ENCODE data around the gene FGFBP3.

Gene FGFBP3, protein sequence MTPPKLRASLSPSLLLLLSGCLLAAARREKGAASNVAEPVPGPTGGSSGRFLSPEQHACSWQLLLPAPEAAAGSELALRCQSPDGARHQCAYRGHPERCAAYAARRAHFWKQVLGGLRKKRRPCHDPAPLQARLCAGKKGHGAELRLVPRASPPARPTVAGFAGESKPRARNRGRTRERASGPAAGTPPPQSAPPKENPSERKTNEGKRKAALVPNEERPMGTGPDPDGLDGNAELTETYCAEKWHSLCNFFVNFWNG
- 1.3 to 2.0 reads per million in 2 experiments for total RNA-seq

DNA sequence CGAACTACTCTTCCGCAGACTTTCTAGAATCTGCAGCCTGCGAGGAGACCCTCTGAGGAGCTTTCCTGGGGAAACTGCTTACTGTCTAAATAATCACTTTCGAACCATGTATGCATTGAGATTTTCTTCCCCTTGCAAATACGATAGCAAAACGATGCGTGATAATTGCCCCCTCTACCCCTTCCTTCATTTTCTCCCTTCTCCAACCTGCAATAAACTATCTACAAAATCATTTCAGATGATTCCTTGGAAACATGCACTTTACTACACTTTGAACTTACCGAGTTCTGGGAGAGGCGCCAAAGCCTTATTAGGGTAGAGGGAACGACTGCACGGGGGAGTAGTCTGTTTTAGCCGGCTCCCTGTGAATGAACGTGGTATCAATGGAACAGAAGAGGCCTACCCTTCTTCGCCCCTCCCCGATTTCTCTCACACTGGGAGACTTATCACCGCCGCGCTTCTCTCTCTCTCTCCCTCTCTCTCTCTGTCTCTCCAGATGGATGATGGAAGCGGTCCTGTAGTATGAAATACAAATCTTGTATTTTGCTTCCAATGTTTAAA lies at the start of gene FGFBP3:
TSS of gene FGFBP3 (minus strand) at position 370 of the 561 bp plus-strand sequence. CDS start 517 bp downstream, outside the sequence.
- no peak for DNase-seq (ENCODE audit: low read depth)

DNA sequence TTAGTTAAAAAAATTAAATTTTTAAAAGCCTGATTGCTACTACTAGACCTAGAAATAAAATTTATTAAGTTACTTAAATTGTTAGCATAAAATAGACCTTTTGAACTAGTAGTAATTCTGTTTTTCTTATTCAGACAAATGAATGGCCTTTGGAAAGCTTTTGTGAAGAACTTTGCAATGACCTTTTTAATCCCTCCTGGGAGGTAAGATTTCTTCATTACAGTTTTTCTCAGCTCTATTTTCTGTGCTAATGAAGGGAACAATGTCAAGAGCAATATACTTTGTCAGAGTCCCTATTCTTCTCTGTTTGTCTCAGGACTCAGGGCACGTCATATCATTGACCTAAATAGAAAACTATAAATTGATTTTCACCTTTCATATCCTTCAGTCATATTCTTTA lies 47.8 kb upstream of the FGFBP3 start:
- no peak for DNase-seq (ENCODE audit: low read depth)

DNA sequence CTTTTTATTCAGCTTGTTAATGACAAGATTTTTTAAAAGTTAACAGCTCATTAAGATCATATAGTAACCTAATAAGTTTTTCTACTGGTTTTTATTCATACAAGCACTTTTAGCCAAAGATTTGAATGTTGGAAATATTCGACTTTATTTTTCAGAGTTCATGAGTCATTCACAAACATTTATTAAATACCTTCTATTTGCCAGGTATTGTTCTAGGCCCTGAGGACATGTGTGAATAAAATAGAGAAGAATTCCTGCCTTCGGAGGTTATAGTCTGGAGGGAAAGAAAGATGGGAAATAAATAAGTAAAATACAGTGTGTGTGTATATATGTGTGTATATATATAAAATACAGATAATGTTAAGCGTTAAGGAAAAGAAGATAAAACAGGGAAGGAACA lies 45.8 kb upstream of the FGFBP3 start:
- DNase-seq (ENCODE audit: low read depth), result no peak

DNA sequence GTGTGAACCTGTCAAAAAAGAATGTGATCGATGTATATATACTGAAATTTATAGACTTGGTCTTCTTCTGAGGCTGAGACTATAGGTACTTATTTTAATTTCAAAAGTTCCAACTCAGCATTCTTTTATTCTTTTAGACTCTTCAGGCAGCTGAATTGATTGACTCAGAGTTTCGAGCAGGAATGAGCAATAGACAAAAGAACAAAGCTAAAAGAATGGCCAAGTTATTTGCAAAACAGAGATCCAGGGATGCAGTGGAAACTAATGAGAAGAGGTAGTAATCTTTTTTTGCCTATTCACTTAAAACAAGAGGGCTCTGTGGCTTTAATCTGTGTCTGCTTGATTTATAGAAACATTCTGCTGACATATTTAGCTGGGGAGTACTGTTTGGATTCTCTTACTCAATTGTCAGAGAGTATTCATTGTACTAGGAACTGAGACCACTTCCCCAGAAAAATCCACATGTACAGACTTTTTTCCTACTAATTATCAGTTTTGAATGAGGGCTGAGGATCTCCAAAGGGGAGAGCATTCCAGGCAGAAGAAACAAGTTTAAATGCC lies 44.4 kb upstream of the FGFBP3 start:
- DNase-seq (ENCODE audit: low read depth), result no peak

DNA sequence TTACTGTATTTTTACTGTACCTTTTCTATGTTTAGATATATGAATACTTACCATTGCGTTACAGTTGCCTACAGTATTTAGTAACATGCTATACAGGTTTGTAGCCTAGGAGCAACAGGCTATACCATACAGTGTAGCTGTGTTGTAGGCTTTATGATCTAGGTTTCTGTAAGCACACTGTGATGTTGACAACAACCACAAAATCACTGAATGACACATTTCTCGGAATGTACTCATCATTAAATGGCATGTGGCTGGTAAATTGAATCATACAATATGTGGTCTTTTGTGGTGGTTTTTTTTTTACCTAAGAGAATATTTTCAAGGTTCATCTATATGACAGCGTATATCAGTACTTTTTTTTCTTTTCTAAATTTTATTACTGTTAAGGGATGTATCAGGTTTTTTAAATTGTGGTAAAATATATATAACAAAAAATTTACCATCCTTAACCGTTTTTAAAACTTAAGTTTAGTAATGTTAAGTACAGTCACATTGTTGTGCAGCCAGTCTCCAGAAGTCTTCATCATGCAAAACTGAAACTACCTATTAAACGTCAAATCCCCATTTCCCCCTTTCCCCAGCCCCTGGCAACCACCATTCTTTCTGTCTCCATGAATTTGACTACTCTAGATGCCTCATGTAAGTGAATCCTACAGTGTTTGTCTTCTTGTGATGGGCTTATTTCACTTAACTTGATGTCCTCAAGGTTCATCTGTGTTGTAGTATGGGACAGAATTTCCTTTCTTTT lies 35.8 kb upstream of the FGFBP3 start:
- DNase-seq (ENCODE audit: low read depth), result no peak

DNA sequence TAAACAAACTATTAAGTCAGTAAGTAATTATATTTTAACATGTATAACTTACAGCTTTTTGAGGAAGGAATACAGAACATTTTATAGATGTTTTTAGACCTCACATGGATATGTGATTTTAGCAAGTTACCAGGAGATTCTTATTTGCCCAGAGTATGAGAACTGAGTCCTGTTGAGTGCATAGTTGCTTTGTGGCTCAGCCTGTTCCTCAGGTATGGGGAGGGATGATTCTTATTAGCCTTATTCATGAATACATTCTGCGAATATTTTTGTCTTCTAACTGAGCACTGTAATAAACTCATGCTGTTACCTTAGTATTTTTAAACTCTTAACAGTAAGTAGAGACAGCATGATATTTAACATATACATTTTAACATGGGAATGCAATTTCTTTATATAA lies 32.1 kb upstream of the FGFBP3 start:
- DNase-seq (ENCODE audit: low read depth), result no peak

DNA sequence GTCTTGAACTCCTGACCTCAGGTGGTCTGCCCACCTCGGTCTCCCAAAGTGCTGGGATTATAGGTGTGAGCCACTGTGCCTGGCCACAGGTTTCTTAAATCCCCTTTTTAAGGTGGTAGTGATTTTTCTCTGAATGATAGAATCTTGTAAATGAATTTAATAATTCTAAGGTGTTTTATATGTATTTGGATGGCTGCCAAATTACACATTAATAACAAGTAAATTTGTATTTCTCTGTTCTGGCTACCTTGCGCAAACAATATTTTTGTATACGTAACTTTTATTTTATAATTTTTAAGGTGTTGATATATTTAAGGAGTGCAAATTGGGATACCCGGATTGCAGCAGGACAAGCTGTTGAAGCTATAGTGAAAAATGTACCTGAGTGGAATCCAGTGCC lies 30.4 kb upstream of the FGFBP3 start:
- DNase-seq (ENCODE audit: low read depth), result no peak

DNA sequence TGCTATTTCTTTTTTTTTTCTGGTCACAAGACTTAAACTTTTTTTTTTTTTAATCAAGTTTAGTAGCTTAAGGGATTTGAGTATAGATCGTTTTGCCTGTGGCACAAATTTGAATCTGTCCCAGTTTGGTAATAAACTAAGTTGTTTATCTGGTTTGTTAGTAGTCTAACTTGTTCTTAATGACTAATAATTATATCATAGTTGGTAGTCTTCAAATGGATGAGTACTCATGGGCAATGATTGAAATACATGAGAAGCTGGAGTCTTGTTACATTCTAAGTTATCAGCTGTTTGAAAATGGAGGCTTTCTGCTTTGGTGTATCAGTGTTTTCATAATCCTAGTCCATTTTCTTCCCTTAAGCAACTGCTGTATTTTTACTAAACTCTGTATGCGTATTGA lies 26.6 kb upstream of the FGFBP3 start:
- no peak for DNase-seq (ENCODE audit: low read depth)

DNA sequence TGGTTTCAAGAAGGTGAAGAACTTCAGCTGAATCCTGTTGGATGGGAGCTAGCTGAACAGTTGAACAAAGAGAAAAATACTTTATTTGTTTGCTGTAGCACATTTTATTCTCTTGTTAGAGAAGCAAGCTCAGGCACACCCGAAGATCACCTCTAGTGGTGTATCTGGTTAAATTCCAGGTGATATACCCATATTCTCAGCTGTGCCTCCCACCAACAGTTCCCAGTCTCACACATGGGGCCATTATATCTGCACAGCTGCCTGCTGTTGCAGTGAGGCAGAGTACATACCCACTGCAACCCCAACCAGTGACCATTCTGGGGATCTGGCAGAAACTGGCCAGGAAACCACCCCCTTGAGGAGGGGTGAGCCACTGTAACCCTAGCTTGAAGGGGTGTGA lies 23.5 kb upstream of the FGFBP3 start:
- DNase-seq (ENCODE audit: low read depth), result no peak

DNA sequence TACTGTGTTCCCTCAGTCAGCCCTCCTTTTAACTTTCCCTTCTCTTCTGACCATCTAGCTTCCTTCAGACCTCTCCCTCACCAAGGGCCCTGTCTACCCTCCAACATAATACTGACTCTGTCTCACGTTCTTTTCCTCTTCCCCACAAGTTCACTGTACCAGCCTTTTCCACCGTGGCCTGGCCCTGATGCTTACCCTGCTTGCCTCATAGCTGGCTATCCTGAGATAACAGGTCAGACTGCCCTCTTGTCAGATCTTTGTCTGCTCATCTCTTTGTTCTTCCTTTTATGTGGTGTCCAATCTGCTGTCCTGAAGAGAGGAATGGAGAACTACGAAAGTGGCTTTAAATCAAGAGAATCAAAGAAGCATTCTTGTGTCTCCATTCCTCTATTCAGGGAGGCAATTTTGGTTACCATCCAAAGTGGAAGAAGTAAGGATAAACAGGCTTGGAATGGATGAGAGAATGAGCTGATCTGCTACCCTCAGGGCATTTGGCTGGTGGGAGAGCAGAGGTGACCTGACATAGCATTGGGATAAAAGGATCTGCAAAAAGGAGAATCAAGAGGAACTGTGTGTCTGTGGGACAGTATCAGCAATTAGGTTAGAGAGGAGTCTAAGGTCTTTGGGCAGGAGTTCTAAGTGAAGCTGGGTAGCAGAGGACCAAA lies 22.4 kb upstream of the FGFBP3 start:
- DNase-seq (ENCODE audit: low read depth), result no peak

DNA sequence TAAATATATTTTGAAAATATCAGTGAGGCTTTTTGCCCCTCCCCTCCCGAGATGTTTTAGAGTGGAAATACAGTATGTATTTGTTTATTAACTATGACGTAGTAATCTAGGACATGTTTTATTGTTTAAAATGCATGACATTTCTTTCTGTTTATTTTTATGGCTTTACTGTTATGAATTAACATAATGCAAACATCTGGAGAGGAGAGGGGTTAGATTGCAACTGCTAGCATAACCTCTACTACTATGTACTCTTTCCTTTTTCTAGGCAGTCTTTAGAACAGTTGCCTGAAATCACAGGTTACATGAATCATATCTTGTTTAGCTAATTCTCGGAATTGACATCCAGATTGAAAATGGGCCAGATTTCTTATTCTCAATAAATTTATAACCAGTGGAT lies 21.7 kb upstream of the FGFBP3 start:
- no peak for DNase-seq (ENCODE audit: low read depth)

DNA sequence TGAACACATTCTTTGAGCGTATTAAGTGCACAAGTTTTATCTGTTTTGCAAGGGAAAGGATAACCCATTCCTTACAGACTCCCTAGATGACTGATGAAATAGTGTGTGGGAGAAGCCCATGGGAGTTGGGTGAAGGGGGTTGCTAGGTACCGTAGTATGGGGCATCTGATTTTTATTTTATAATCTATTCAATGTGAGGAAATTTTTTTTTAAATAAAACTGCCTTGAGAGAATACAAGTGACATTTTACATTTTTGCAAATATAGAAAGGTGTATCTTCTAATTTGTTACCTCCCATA lies 15.7 kb upstream of the FGFBP3 start:
- DNase-seq (ENCODE audit: low read depth), result no peak

DNA sequence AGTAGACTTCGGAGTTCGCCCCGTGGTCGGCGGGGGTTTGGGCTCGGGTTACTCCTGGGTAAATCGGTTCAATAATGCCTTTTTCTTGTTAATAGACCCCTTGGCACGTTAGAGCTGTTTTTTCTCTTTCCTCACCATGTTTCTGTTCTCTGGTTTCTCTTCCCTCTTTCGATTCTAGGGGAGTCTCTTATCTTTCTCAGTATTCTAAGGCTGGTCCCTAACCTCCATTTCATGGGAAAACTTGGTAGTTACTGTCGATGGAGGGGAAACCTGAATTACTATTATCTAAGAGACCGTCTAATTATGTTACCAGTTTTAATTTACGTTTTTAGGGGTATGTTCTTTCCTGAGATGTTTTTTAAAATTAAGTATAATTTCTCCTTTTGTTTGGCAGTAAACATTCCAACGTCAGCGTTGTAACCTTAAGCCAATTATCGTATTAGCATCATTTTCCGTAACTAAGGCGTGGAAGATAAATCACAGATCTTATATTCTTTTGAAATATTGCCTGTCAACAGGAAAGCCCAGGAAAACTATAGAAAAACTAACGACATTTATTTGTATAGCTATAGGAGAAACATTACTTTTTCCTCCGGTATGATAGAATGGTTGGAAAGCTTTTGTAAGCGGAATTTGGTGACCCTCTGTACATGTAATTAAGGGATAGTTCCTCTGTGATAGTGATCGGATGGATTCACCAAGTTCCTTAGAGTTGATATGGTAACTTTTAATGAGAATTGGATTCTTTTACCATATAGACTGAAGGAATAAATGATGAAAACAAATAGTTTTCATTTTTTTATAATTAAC lies 15.1 kb upstream of the FGFBP3 start:
- DNase-seq (ENCODE audit: low read depth), result no peak

DNA sequence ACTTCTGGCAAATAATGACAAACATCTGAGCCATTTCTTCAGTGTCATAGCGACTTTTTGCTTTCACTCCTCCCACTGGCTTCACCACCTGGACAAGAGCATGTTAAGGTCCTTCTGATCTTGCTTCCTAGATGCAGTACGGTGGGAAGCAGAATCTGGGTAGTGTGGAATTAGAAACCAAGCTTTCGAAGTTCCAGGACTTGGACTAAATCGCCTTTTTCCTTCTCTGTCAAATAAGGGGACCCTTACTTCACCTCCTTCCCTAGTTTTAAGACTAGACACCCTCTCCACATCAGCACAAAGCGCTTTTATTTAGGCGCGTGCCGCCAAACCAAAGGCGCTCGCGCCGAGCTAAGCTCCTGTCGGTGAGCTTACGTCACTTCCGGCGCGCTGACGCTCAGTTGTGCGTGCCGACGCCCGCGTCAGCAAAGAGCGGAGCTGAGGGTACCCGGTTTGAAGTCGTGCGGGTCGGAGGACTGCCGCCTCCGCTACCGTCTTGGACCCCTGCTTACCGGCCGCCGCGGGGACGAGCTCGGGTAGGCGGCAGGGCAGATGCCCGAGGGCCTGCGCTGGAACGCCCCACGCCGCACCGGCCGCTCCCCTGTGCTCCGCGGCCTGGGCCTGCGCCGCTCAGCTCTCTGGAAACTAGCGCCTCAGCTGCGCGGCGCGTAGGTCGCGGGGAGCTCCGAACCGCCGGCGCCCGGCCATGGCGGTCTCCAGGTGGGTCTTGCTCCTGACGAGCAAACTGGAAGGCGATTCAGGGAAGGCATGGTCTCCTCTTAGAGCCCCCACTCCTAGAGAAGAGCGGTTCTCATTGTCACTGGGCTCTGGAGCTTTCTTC lies 14.3 kb upstream of the FGFBP3 start, which contains the start of gene BTAF1:
TSS of gene BTAF1 (plus strand) at position 400 of the 841 bp plus-strand sequence. CDS start at position 707, 307 bp downstream.
- peak; percentile 88 for DNase-seq (ENCODE audit: low read depth)

DNA sequence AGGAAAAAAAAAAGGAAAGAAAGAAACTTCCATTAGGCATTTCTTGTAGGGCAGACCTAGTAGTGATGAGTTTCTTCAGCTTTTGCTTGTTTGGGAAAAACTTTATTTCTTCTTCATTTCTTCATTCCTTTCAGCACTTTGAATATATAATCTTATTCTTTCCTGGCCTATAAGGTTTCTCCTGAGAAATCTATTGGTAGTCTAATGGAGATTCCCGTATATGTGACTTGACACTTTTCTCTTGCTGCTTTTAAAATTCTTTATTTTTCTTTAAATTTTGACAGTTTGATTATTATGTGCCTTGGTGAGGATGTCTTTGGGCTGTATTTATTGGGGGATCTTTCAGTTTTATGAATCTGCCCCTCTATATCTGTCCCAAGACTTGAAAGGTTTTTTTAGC lies 10.4 kb upstream of the FGFBP3 start:
- no peak for DNase-seq (ENCODE audit: low read depth)

DNA sequence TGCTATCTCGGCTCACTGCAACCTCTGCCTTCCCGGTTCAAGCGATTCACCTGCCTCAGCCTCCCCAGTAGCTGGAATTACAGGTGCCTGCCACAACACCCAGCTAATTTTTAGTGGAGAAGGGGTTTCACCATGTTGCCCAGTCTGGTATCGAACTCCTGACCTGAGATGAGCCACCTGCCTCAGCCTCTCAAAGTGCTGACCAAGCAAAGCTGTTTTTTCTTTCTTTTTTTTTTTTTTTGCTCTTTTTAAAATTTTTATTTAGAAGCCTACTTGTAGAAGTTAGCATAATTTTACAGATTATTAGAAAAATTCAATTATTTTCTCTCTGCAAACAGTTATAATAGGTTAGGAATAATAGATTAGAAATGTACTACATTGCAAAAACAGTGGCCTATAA lies 1.2 kb upstream of the FGFBP3 start:
- DNase-seq (ENCODE audit: low read depth), result no peak

DNA sequence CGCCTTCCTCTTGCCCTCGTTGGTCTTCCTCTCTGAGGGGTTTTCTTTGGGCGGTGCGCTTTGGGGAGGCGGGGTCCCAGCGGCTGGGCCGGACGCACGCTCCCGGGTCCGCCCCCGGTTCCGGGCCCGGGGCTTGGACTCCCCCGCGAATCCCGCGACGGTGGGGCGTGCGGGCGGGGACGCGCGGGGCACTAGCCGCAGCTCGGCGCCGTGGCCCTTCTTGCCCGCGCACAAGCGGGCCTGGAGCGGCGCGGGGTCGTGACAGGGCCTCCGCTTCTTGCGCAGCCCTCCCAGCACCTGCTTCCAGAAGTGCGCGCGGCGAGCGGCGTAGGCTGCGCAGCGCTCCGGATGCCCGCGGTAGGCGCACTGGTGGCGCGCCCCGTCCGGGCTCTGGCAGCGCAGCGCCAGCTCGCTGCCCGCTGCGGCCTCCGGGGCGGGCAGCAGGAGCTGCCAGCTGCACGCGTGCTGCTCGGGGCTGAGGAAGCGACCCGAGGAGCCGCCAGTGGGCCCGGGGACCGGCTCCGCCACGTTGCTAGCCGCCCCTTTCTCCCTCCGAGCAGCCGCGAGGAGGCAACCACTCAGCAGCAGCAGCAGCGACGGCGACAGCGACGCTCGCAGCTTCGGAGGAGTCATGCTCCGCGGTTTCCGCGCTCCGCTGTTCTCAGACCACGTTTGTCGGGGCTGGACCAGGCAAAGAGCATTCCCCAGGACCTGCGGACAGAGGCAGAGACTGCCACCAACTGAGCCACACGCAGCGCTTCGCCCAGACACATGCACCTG lies 759 bp downstream of the FGFBP3 start:
- peak; percentile 44 for DNase-seq (ENCODE audit: low read depth)

DNA sequence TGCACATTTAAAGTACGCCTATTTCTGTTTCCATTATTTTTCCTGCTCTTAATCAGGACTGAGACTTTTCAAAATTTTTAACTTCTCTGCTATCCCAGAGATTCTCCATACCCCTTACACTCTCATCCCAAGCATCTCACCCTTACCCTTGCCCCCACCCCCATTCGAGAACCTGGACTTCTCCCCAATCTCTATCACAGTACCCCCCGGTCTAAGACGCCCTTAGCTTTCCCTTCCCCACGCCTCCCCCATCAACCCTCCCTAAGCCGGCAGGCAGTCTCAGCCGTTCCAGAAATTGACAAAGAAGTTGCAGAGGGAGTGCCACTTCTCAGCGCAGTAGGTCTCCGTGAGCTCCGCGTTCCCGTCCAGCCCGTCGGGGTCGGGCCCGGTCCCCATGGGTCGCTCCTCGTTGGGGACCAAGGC lies 1.4 kb downstream of the FGFBP3 start:
- DNase-seq (ENCODE audit: low read depth), result no peak

DNA sequence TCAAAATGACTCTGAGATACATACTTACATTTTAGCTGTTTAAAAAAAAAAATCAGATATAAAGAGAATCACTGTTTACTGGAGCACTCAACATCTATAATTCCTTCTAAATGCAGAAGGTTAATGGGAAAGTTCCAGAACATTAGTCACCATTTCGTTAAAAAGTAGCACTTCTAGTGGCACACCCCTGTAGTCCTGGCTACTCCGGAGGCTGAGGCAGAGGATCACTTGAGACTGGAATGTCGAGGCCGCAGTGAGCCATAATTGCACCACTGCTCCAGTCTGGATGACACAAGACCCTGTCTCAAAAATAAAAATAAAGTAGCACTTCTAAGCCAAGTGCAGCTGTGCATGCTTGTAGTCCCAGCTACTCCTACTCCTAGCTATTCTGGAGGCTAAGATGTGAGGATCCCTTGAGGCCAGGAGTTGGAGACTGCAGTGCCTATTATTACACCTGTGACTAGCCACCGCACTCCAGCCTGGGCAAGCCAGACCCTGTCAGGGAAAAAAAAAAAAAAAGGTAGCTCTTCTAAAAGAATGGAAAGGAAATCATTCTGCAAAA lies 2.2 kb downstream of the FGFBP3 start:
- DNase-seq (ENCODE audit: low read depth), result no peak
